GM12891 (cell line): ENCODE data around the gene PCDHGA1.
"Not testable (repeated sequence)": the region's sequence is repeated elsewhere in the genome, so short reads cannot be mapped to it uniquely, and the experiment has no call there.

Experiments used
- PAX5 ChIP-seq: IDR thresholded peaks from 2 replicates; pipeline ENCODE4 v1.6.1; 2011; ENCODE audit warnings: low read length, moderate library complexity, mild to moderate bottlenecking; ENCODE audit not compliant: insufficient read depth, severe bottlenecking
- POLR2A ChIP-seq: IDR thresholded peaks from 2 replicates; pipeline ENCODE4 v1.6.1; 2011; ENCODE audit warnings: low read depth, low read length, control low read depth
- POLR2AphosphoS5 ChIP-seq: IDR thresholded peaks from 2 replicates; pipeline ENCODE4 v1.6.1; 2011; ENCODE audit warnings: low read depth, low read length, control low read depth
- SPI1 ChIP-seq: IDR thresholded peaks from 2 replicates; pipeline ENCODE4 v1.6.1; 2011; ENCODE audit warnings: low read depth, low read length, control low read depth
- TAF1 ChIP-seq: IDR thresholded peaks from 2 replicates; pipeline ENCODE4 v1.6.1; 2011; ENCODE audit warnings: low read depth, low read length, control low read depth

- not testable (repeated sequence) for TF ChIP-seq TAF1, POLR2A, POLR2AphosphoS5, SPI1, PAX5
Observed at GRCh38 chr5:141316963-141317362, 13.4 kb upstream of the PCDHGA1 start.
